MM.1S (cell line): Measurements from ENCODE around the gene BTBD1.
A peak's percentile ranks its signal among the peaks of the same experiment; 100 is the strongest.

ENCODE experiments used
- DNase-seq: peaks from one replicate; pipeline ENCODE4 v3.0.0-alpha.2; 2015
- H2AFZ ChIP-seq: fragments of 300-600 bp; sonication (generic); 2 replicates; pipeline ENCODE4 v1.6.0; 2016; ENCODE audit warnings: antibody characterized with exemption, low read length
- H3F3A ChIP-seq: fragments of 300-600 bp; sonication (generic); 2 replicates; pipeline ENCODE4 v1.6.1; 2016; ENCODE audit warnings: mild to moderate bottlenecking, antibody characterized with exemption, low read length, moderate library complexity, mixed read lengths; ENCODE audit not compliant: insufficient read depth
- H3K27ac ChIP-seq: fragments of 300-600 bp; sonication (generic); 2 replicates; pipeline ENCODE4 v1.5.1; 2016; ENCODE audit warnings: mild to moderate bottlenecking, low read length
- H3K27me3 ChIP-seq: fragments of 300-600 bp; sonication (generic); replicated peaks from 2 replicates; pipeline ENCODE4 v1.6.0; 2016; ENCODE audit warnings: low read length; ENCODE audit not compliant: insufficient read depth
- H3K36me3 ChIP-seq: fragments of 300-600 bp; sonication (generic); replicated peaks from 2 replicates; pipeline ENCODE4 v1.6.1; 2016; ENCODE audit warnings: mild to moderate bottlenecking, low read length, mixed read lengths; ENCODE audit not compliant: insufficient read depth
- H3K4me1 ChIP-seq: fragments of 300-600 bp; sonication (generic); 2 replicates; pipeline ENCODE4 v1.6.1; 2016; ENCODE audit warnings: low read length, mixed read lengths
- H3K4me2 ChIP-seq: fragments of 300-600 bp; sonication (generic); 2 replicates; pipeline ENCODE4 v1.6.0; 2016; ENCODE audit warnings: low read depth, low read length
- H3K4me3 ChIP-seq: fragments of 300-600 bp; sonication (generic); 2 replicates; pipeline ENCODE4 v1.5.1; 2016; ENCODE audit warnings: low read length, mixed read lengths
- H3K79me2 ChIP-seq: fragments of 300-600 bp; sonication (generic); 2 replicates; pipeline ENCODE4 v1.6.1; 2016; ENCODE audit warnings: mixed run types, low read length, mixed read lengths
- H3K9ac ChIP-seq: fragments of 300-600 bp; sonication (generic); 2 replicates; pipeline ENCODE4 v1.6.1; 2016; ENCODE audit warnings: low read length, mixed read lengths
- H3K9me2 ChIP-seq: fragments of 300-600 bp; sonication (generic); replicated peaks from 2 replicates; pipeline ENCODE4 v1.6.1; 2016; ENCODE audit warnings: mild to moderate bottlenecking, low read length, mixed read lengths; ENCODE audit not compliant: insufficient read depth
- H3K9me3 ChIP-seq: fragments of 300-600 bp; sonication (generic); replicated peaks from 2 replicates; pipeline ENCODE4 v1.6.1; 2016; ENCODE audit warnings: mild to moderate bottlenecking, low read length, mixed read lengths; ENCODE audit not compliant: insufficient read depth
- H4K20me1 ChIP-seq: fragments of 300-600 bp; sonication (generic); 2 replicates; pipeline ENCODE4 v1.6.1; 2016; ENCODE audit warnings: mild to moderate bottlenecking, low read length, moderate library complexity, mixed read lengths; ENCODE audit not compliant: insufficient read depth
- CTCF ChIP-seq: fragments of 300-600 bp; sonication (generic); IDR thresholded peaks from 2 replicates; pipeline ENCODE4 v1.5.1; 2016; ENCODE audit warnings: antibody characterized with exemption, low read length, mixed read lengths
- EZH2 ChIP-seq: fragments of 300-600 bp; sonication (generic); optimal IDR thresholded peaks from 2 replicates; pipeline ENCODE3; 2017; ENCODE audit warnings: low read depth, mild to moderate bottlenecking, antibody characterized with exemption, low read length, mixed read lengths
- EZH2phosphoT487 ChIP-seq: fragments of 300-600 bp; sonication (generic); IDR thresholded peaks from 2 replicates; pipeline ENCODE4 v1.6.1; 2018; ENCODE audit warnings: antibody characterized with exemption, low read length

The BTBD1 gene

GRCh38 chr15:83015361-83015760 lies 51.7 kb downstream of the BTBD1 start:
- DNase-seq = no peak
- no peak overlapping the region for H3K4me3 ChIP-seq
- TF ChIP-seq CTCF (no peak), EZH2 (no peak), EZH2phosphoT487 (no peak)
- H3K9me2 ChIP-seq = no peaks in the 10 kb centered on the region
- H3K9me3 ChIP-seq = no peaks in the 10 kb centered on the region
- H3K27me3 ChIP-seq = no peaks in the 10 kb centered on the region
- H3K79me2 ChIP-seq = peaks cover 4% of the 10 kb centered on the region
- H2AFZ ChIP-seq = no peak overlapping the region
- no peaks in the 10 kb centered on the region for H4K20me1 ChIP-seq
- peaks cover 8% of the 10 kb centered on the region; the same call in 1 of the 2 replicates for H3K36me3 ChIP-seq
- H3K27ac ChIP-seq = no peak overlapping the region
- peaks cover 10% of the 10 kb centered on the region; the same call in 1 of the 2 replicates for H3K4me1 ChIP-seq
- H3F3A ChIP-seq = peaks cover 11% of the 10 kb centered on the region; the same call in 1 of the 2 replicates
- no peak overlapping the region for H3K4me2 ChIP-seq
- H3K9ac ChIP-seq = no peak overlapping the region

- Histone ChIP-seq H3K27ac (no peak overlapping the region), H3K4me2 (no peak overlapping the region), H3F3A (peaks cover 11% of the 10 kb centered on the region; the same call in 1 of the 2 replicates), H2AFZ (no peak overlapping the region), H3K4me3 (no peak overlapping the region), H3K36me3 (peaks cover 3% of the 10 kb centered on the region; the same call in 1 of the 2 replicates), H4K20me1 (no peaks in the 10 kb centered on the region), H3K79me2 (peaks cover 15% of the 10 kb centered on the region), H3K9me3 (no peaks in the 10 kb centered on the region), H3K9ac (no peak overlapping the region), H3K27me3 (no peaks in the 10 kb centered on the region), H3K4me1 (peaks cover 14% of the 10 kb centered on the region; the same call in 1 of the 2 replicates), H3K9me2 (no peaks in the 10 kb centered on the region)
- DNase-seq = no peak
- TF ChIP-seq EZH2 (no peak), EZH2phosphoT487 (no peak)
These were observed 52.8 kb downstream of the BTBD1 start for GRCh38 chr15:83014205-83014653.

GRCh38 chr15:83012636-83013035 lies 54.4 kb downstream of the BTBD1 start:
- DNase-seq = no peak
- H3K4me1 ChIP-seq = peaks cover 14% of the 10 kb centered on the region; the same call in 1 of the 2 replicates
- no peaks in the 10 kb centered on the region for H3K9me3 ChIP-seq
- H3K27ac ChIP-seq = no peak overlapping the region
- no peak overlapping the region; the same call in 1 of the 2 replicates for H3K4me2 ChIP-seq
- H3K79me2 ChIP-seq = peaks cover 19% of the 10 kb centered on the region
- 0 out of 2 replicates have a peak, but pooled peaks cover 4% of the 10 kb centered on the region for H3K36me3 ChIP-seq
- H3K4me3 ChIP-seq = no peak overlapping the region
- H3K9me2 ChIP-seq = no peaks in the 10 kb centered on the region
- H3K9ac ChIP-seq = no peak overlapping the region
- peaks cover 11% of the 10 kb centered on the region; the same call in 1 of the 2 replicates for H3F3A ChIP-seq
- H4K20me1 ChIP-seq = no peaks in the 10 kb centered on the region
- no peak for TF ChIP-seq EZH2phosphoT487
- no peak for TF ChIP-seq CTCF
- TF ChIP-seq EZH2 = no peak
- H2AFZ ChIP-seq = no peak overlapping the region
- H3K27me3 ChIP-seq = no peaks in the 10 kb centered on the region

- Histone ChIP-seq H3K4me2 (peak overlapping the region; percentile 95), H3K4me3 (peak overlapping the region; percentile 93), H3F3A (peaks cover 11% of the 10 kb centered on the region; the same call in 1 of the 2 replicates), H3K9me2 (no peaks in the 10 kb centered on the region), H3K9ac (peak overlapping the region; percentile 55), H3K4me1 (peaks cover 14% of the 10 kb centered on the region; the same call in 1 of the 2 replicates), H3K79me2 (peaks cover 22% of the 10 kb centered on the region), H3K27me3 (no peaks in the 10 kb centered on the region), H2AFZ (peak overlapping the region; percentile 96), H3K36me3 (0 out of 2 replicates have a peak, but pooled peaks cover 4% of the 10 kb centered on the region), H3K9me3 (no peaks in the 10 kb centered on the region), H3K27ac (peak overlapping the region; percentile 73; the same call in 1 of the 2 replicates), H4K20me1 (no peaks in the 10 kb centered on the region)
- TF ChIP-seq EZH2phosphoT487 (no peak), EZH2 (no peak), CTCF (no peak)
- no peak for DNase-seq
These were observed 55.0 kb downstream of the BTBD1 start for GRCh38 chr15:83012076-83012426.
